Measurements from ENCODE around the gene FARP2. TPM values are rescaled to one million over a fixed set of nuclear protein-coding genes. Genes with fewer than 3 reads are reported as not detected.

FARP2 gene
- total RNA-seq, 1 experiment from 2014 or later: 49.3 TPM

DNA sequence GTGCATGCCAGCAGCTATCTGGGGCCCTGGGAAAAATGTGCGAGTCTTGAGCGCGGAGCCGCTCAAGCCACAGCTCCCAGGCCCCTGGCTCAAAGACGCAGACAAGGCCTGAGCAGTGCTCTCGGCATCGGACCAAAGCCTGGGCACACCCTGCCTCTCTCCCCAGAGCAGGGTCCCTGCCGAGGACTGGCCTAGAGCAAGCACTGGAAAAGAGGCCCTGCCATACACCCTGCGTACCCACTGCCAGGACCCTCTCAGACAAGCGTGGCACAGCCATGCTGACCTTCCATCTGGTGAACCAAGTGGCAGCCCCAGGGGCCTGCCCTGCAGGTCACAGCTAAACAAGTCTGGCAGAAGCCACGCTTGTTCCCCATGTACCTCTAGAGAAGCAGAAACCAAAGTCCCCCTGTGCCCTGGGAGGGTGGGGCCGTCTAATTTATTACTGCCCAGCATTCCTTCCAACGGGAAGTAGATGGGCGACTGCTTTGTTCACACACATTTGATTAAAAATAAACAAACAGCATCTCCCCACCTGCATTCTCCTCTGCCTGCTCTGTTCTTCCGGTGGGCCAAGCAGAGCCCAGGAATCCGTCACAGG, 138.3 kb downstream of the FARP2 start:
- Histone ChIP-seq H3K4me3 (replicated peaks in 1 of 2; ENCODE audit: low read depth in 1 of 2, low read length in 2 of 2) (no peak overlapping the region), H3K9me2 (ENCODE audit: insufficient read depth) (no peaks in the 10 kb centered on the region), H3K27ac (ENCODE audit: low read depth, low read length) (no peak overlapping the region), H3K4me1 (ENCODE audit: control insufficient read depth in 1 of 2, insufficient read depth in 2 of 2, low read length in 2 of 2) (no peaks in the 10 kb centered on the region), H3K9me3 (ENCODE audit: control insufficient read depth in 1 of 2, insufficient read depth in 1 of 2, low read depth in 1 of 2, low read length in 2 of 2) (no peaks in the 10 kb centered on the region), H4K20me1 (ENCODE audit: insufficient read depth) (no peaks in the 10 kb centered on the region), H3K4me2 (ENCODE audit: low read length) (no peak overlapping the region), H3K9ac (ENCODE audit: low read length) (no peak overlapping the region), H3K79me2 (ENCODE audit: insufficient read depth, low read length) (no peaks in the 10 kb centered on the region), H3K27me3 (ENCODE audit: insufficient read depth, low read length) (no peaks in the 10 kb centered on the region), H3K36me3 (ENCODE audit: control insufficient read depth in 1 of 2, insufficient read depth in 2 of 2, low read length in 2 of 2) (peaks cover 23 to 26% of the 10 kb centered on the region in 2 experiments), H2AFZ (ENCODE audit: low read depth, low read length, poor library complexity, severe bottlenecking) (no peak overlapping the region)
- ChIA-PET POLR2A (no interaction called here), RAD21 (ENCODE audit: low non-redundant PET in 1 of 2, low total read pairs in 2 of 2, uncharacterized antibody in 2 of 2, unreplicated experiment in 2 of 2) (no interaction called here), CTCF (no interaction called here)
- TF ChIP-seq POLR2A (IDR thresholded peaks at IDR 0.05; ENCODE audit: borderline replicate concordance, extremely low read depth, insufficient read depth, insufficient read length): no peak
- TF ChIP-seq, protein P1, sequence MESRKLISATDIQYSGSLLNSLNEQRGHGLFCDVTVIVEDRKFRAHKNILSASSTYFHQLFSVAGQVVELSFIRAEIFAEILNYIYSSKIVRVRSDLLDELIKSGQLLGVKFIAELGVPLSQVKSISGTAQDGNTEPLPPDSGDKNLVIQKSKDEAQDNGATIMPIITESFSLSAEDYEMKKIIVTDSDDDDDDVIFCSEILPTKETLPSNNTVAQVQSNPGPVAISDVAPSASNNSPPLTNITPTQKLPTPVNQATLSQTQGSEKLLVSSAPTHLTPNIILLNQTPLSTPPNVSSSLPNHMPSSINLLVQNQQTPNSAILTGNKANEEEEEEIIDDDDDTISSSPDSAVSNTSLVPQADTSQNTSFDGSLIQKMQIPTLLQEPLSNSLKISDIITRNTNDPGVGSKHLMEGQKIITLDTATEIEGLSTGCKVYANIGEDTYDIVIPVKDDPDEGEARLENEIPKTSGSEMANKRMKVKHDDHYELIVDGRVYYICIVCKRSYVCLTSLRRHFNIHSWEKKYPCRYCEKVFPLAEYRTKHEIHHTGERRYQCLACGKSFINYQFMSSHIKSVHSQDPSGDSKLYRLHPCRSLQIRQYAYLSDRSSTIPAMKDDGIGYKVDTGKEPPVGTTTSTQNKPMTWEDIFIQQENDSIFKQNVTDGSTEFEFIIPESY (IDR thresholded peaks at IDR 0.05; ENCODE audit: extremely low read depth, insufficient replicate concordance, low read length): no peak
- no peak for TF ChIP-seq SIN3A (IDR thresholded peaks at IDR 0.05; ENCODE audit: low read depth)
- no peak for TF ChIP-seq TCF7L2 (IDR thresholded peaks at IDR 0.05; ENCODE audit: borderline replicate concordance, extremely low read depth, insufficient read depth, insufficient read length)
- TF ChIP-seq CEBPB (IDR thresholded peaks at IDR 0.05; ENCODE audit: low read depth): no peak
- TF ChIP-seq, protein P2, sequence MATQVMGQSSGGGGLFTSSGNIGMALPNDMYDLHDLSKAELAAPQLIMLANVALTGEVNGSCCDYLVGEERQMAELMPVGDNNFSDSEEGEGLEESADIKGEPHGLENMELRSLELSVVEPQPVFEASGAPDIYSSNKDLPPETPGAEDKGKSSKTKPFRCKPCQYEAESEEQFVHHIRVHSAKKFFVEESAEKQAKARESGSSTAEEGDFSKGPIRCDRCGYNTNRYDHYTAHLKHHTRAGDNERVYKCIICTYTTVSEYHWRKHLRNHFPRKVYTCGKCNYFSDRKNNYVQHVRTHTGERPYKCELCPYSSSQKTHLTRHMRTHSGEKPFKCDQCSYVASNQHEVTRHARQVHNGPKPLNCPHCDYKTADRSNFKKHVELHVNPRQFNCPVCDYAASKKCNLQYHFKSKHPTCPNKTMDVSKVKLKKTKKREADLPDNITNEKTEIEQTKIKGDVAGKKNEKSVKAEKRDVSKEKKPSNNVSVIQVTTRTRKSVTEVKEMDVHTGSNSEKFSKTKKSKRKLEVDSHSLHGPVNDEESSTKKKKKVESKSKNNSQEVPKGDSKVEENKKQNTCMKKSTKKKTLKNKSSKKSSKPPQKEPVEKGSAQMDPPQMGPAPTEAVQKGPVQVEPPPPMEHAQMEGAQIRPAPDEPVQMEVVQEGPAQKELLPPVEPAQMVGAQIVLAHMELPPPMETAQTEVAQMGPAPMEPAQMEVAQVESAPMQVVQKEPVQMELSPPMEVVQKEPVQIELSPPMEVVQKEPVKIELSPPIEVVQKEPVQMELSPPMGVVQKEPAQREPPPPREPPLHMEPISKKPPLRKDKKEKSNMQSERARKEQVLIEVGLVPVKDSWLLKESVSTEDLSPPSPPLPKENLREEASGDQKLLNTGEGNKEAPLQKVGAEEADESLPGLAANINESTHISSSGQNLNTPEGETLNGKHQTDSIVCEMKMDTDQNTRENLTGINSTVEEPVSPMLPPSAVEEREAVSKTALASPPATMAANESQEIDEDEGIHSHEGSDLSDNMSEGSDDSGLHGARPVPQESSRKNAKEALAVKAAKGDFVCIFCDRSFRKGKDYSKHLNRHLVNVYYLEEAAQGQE (IDR thresholded peaks at IDR 0.05; ENCODE audit: low read depth): no peak
- TF ChIP-seq, protein P3, sequence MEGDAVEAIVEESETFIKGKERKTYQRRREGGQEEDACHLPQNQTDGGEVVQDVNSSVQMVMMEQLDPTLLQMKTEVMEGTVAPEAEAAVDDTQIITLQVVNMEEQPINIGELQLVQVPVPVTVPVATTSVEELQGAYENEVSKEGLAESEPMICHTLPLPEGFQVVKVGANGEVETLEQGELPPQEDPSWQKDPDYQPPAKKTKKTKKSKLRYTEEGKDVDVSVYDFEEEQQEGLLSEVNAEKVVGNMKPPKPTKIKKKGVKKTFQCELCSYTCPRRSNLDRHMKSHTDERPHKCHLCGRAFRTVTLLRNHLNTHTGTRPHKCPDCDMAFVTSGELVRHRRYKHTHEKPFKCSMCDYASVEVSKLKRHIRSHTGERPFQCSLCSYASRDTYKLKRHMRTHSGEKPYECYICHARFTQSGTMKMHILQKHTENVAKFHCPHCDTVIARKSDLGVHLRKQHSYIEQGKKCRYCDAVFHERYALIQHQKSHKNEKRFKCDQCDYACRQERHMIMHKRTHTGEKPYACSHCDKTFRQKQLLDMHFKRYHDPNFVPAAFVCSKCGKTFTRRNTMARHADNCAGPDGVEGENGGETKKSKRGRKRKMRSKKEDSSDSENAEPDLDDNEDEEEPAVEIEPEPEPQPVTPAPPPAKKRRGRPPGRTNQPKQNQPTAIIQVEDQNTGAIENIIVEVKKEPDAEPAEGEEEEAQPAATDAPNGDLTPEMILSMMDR (IDR thresholded peaks at IDR 0.05 in 2 of 3, conservative IDR thresholded peaks at IDR 0.05 in 1 of 3; ENCODE audit: borderline replicate concordance in 1 of 3, insufficient read depth in 1 of 3, low read depth in 2 of 3, low read length in 2 of 3): no peak
- BruUV-seq (replicated peaks): no TSS peak
- ATAC-seq (no peak), DNase-seq (ENCODE audit: low read depth, low spot score) (no peak)
- intact Hi-C loops (cut with micrococcal nuclease): no loop called here

Measured in HCT116 (cell line).